ENCODE data around the gene SPNS1. TPM values are rescaled to one million over a fixed set of nuclear protein-coding genes. Genes with fewer than 3 reads are reported as not detected.

The SPNS1 gene
- total RNA-seq, 1 donor from 2014 or later: 29.0 TPM

GRCh38 chr16:28986046-28986445, 11.5 kb downstream of the SPNS1 start:
- H3K36me3 ChIP-seq: peaks cover 0 to 57% of the 10 kb centered on the region in 2 donors
- peak overlapping the region in 1 of 2 donors; percentile 24 for H3K4me3 ChIP-seq
- no peak for DNase-seq (ENCODE audit: extremely low spot score in 2 of 2)
- H3K9me3 ChIP-seq: peaks cover 4% of the 10 kb centered on the region
- H3K27ac ChIP-seq: no peak overlapping the region
- no peaks in the 10 kb centered on the region for H3K27me3 ChIP-seq
- TF ChIP-seq POLR2AphosphoS5 (IDR thresholded peaks at IDR 0.05; ENCODE audit: insufficient read depth in 1 of 2, low read depth in 1 of 2): no peak
- no peak for TF ChIP-seq CTCF (IDR thresholded peaks at IDR 0.05)
- no peak for TF ChIP-seq POLR2A (IDR thresholded peaks at IDR 0.05)
- no peaks in the 10 kb centered on the region for H3K4me1 ChIP-seq
- intact Hi-C loops (cut with DNase I): no loop called here

- DNase-seq (ENCODE audit: extremely low spot score in 2 of 2): no peak
- intact Hi-C loops (cut with DNase I): no loop called here
- Histone ChIP-seq H3K36me3 (peaks cover 0 to 53% of the 10 kb centered on the region in 2 donors), H3K9me3 (peaks cover 4% of the 10 kb centered on the region), H3K4me1 (no peaks in the 10 kb centered on the region), H3K27me3 (no peaks in the 10 kb centered on the region), H3K27ac (no peak overlapping the region), H3K4me3 (peak overlapping the region in 1 of 2 donors; percentile 24)
- TF ChIP-seq POLR2AphosphoS5 (IDR thresholded peaks at IDR 0.05; ENCODE audit: insufficient read depth in 1 of 2, low read depth in 1 of 2) (no peak), CTCF (IDR thresholded peaks at IDR 0.05) (no peak), POLR2A (IDR thresholded peaks at IDR 0.05) (no peak)
These were observed 11.9 kb downstream of the SPNS1 start for GRCh38 chr16:28986492-28986891.

GRCh38 chr16:28987170-28987853, 12.7 kb downstream of the SPNS1 start:
- H3K36me3 ChIP-seq: peaks cover 0 to 45% of the 10 kb centered on the region in 2 donors
- H3K27me3 ChIP-seq: no peaks in the 10 kb centered on the region
- no peaks in the 10 kb centered on the region for H3K4me1 ChIP-seq
- DNase-seq (ENCODE audit: extremely low spot score in 2 of 2): no peak
- intact Hi-C loops (cut with DNase I): no loop called here
- no peak overlapping the region for H3K4me3 ChIP-seq
- no peak for TF ChIP-seq POLR2A (IDR thresholded peaks at IDR 0.05)
- H3K27ac ChIP-seq: no peak overlapping the region
- H3K9me3 ChIP-seq: peaks cover 4% of the 10 kb centered on the region

- intact Hi-C loops (cut with DNase I): no loop called here
- Histone ChIP-seq H3K9me3 (peaks cover 4% of the 10 kb centered on the region), H3K4me1 (no peaks in the 10 kb centered on the region), H3K36me3 (peaks cover 0 to 26% of the 10 kb centered on the region in 2 donors), H3K4me3 (no peak overlapping the region), H3K27ac (no peak overlapping the region), H3K27me3 (no peaks in the 10 kb centered on the region)
- no peak for TF ChIP-seq CTCF (IDR thresholded peaks at IDR 0.05)
- no peak for TF ChIP-seq POLR2A (IDR thresholded peaks at IDR 0.05)
- no peak for TF ChIP-seq POLR2AphosphoS5 (IDR thresholded peaks at IDR 0.05; ENCODE audit: insufficient read depth in 1 of 2, low read depth in 1 of 2)
- no peak for DNase-seq (ENCODE audit: extremely low spot score in 2 of 2)
These were observed 14.8 kb downstream of the SPNS1 start for GRCh38 chr16:28989363-28989762.

- TF ChIP-seq POLR2AphosphoS5 (IDR thresholded peaks at IDR 0.05; ENCODE audit: insufficient read depth in 1 of 2, low read depth in 1 of 2): no peak
- no peak for TF ChIP-seq CTCF (IDR thresholded peaks at IDR 0.05)
- TF ChIP-seq POLR2A (IDR thresholded peaks at IDR 0.05): no peak
- no peak for DNase-seq (ENCODE audit: extremely low spot score in 2 of 2)
- intact Hi-C loops (cut with DNase I): no loop called here
- Histone ChIP-seq H3K27me3 (no peaks in the 10 kb centered on the region), H3K27ac (no peak overlapping the region), H3K4me3 (no peak overlapping the region), H3K36me3 (peaks cover 0 to 26% of the 10 kb centered on the region in 2 donors), H3K4me1 (no peaks in the 10 kb centered on the region), H3K9me3 (peaks cover 4% of the 10 kb centered on the region)
These were observed 15.9 kb downstream of the SPNS1 start for GRCh38 chr16:28990375-28991040.

All from vagina (tissue), 2 donors.